Panc1 (cell line): ENCODE data around the gene DHRS3.

Experiments used
- CTCF ChIP-seq: fragments of 450-650 bp; IDR thresholded peaks from 2 replicates; pipeline ENCODE4 v1.5.1; 2017; ENCODE audit warnings: mild to moderate bottlenecking
- POLR2AphosphoS5 ChIP-seq: IDR thresholded peaks from 2 replicates; pipeline ENCODE4 v1.6.1; 2012; ENCODE audit warnings: mild to moderate bottlenecking, low read depth, low read length, moderate library complexity
- TCF7L2 ChIP-seq: IDR thresholded peaks from 2 replicates; pipeline ENCODE4 v1.6.1; 2011; ENCODE audit warnings: mild to moderate bottlenecking, low read depth, low read length, inconsistent platforms
- TF ChIP-seq, protein P1 (sequence below), 2 experiments: IDR thresholded peaks; 2 replicates each; pipeline ENCODE4 v1.6.1; 2011 to 2012; ENCODE audit warnings: low read depth in 2 of 2, control low read depth in 1 of 2, low read length in 1 of 2, mild to moderate bottlenecking in 1 of 2, moderate library complexity in 1 of 2; ENCODE audit not compliant: insufficient read depth in 1 of 2

- TF ChIP-seq TCF7L2, result no peak
- no peak for TF ChIP-seq CTCF
- TF ChIP-seq, protein P1, sequence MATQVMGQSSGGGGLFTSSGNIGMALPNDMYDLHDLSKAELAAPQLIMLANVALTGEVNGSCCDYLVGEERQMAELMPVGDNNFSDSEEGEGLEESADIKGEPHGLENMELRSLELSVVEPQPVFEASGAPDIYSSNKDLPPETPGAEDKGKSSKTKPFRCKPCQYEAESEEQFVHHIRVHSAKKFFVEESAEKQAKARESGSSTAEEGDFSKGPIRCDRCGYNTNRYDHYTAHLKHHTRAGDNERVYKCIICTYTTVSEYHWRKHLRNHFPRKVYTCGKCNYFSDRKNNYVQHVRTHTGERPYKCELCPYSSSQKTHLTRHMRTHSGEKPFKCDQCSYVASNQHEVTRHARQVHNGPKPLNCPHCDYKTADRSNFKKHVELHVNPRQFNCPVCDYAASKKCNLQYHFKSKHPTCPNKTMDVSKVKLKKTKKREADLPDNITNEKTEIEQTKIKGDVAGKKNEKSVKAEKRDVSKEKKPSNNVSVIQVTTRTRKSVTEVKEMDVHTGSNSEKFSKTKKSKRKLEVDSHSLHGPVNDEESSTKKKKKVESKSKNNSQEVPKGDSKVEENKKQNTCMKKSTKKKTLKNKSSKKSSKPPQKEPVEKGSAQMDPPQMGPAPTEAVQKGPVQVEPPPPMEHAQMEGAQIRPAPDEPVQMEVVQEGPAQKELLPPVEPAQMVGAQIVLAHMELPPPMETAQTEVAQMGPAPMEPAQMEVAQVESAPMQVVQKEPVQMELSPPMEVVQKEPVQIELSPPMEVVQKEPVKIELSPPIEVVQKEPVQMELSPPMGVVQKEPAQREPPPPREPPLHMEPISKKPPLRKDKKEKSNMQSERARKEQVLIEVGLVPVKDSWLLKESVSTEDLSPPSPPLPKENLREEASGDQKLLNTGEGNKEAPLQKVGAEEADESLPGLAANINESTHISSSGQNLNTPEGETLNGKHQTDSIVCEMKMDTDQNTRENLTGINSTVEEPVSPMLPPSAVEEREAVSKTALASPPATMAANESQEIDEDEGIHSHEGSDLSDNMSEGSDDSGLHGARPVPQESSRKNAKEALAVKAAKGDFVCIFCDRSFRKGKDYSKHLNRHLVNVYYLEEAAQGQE (IDR thresholded peaks at IDR 0.05; ENCODE audit: insufficient read depth in 1 of 2, low read depth in 2 of 2, low read length in 1 of 2), result no peak
- TF ChIP-seq POLR2AphosphoS5, result no peak
Observed at GRCh38 chr1:12618661-12618964, 603 bp upstream of the DHRS3 start.
